GM18502 (cell line): ENCODE measurements around the gene DNAJC1.
"Not testable (repeated sequence)": the region's sequence is repeated elsewhere in the genome, so short reads cannot be mapped to it uniquely, and the experiment has no call there.

Source experiments
- ATAC-seq: cut with Tn5 transposase; IDR thresholded peaks from one replicate; pipeline ENCODE4 v1.9.1; 2021; ENCODE audit warnings: mild to moderate bottlenecking; ENCODE audit not compliant: unreplicated experiment, poor library complexity

The DNAJC1 gene

GRCh38 chr10:21843645-21844044 is 159.9 kb downstream of the DNAJC1 start:
- no peak for ATAC-seq

DNA sequence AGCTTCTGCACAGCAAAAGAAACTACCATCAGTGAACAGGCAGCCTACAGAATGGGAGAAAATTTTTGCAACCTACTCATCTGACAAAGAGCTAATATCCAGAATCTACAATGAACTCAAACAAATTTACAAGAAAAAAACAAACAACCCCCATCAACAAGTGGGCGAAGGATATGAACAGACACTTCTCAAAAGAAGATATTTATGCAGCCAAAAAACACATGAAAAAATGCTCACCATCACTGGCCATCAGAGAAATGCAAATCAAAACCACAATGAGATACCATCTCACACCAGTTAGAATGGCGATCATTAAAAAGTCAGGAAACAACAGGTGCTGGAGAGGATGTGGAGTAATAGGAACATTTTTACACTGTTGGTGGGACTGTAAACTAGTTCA is 162.3 kb downstream of the DNAJC1 start:
- ATAC-seq, result not testable (repeated sequence)

DNA sequence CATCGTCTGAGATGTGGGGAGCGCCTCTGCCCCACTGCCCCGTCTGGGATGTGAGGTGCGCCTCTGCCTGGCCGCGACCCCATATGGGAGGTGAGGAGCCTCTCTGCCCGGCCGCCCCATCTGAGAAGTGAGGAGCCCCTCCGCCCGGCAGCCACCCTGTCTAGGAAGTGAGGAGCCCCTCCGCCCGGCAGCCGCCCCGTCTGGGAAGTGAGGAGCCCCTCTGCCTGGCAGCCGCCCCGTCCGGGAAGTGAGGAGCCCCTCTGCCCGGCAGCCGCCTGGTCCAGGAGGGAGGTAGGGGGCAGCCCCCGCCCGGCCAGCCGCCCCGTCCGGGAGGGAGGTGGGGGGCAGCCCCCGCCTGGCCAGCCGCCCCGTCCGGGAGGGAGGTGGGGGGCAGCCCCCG is 166.0 kb downstream of the DNAJC1 start:
- ATAC-seq, result not testable (repeated sequence)

GRCh38 chr10:21834574-21834973 is 169.0 kb downstream of the DNAJC1 start:
- not testable (repeated sequence) for ATAC-seq

GRCh38 chr10:21832821-21833130 is 170.8 kb downstream of the DNAJC1 start:
- no peak for ATAC-seq

GRCh38 chr10:21831986-21832820 is 171.3 kb downstream of the DNAJC1 start:
- no peak for ATAC-seq

DNA sequence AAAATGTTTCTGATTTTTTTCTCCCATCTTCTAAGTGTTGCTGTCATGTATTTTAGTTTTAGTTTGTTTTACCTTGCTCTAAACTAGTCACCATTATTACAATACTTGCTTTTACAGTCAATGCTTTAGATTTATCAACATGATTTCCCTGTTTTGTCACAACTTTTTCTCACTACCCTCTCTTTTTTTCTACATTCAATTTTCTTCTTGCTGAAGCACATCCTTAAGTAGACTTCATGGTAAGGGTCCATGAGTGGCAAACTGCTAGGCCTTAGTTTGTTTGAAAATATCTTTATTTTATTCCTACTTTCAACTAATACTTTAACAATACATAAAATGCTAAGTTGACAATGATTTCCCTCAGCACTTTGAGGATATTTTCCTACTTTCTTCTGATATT is 173.5 kb downstream of the DNAJC1 start:
- no peak for ATAC-seq

GRCh38 chr10:21827308-21827707 is 176.2 kb downstream of the DNAJC1 start:
- ATAC-seq, result no peak

DNA sequence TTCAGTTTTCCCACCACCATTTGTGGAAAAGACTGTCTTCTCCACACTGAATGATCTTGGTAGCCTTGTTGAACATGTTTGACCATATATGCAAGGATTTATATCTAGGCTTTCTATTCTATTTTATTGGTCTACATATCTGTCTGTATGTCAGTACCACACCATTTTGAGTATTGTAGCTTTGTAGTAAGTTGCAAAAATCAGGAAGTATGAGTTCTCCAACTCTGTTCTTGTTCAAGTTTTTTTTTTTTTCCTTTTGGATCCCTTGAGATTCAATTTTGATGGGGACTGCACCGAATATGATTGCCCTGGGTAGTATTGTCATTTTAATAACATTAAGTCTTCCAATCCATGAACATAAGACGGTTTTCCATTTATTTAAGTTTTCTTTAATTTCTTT is 176.8 kb downstream of the DNAJC1 start:
- ATAC-seq, result no peak

GRCh38 chr10:21825345-21825744 is 178.2 kb downstream of the DNAJC1 start:
- ATAC-seq, result no peak

DNA sequence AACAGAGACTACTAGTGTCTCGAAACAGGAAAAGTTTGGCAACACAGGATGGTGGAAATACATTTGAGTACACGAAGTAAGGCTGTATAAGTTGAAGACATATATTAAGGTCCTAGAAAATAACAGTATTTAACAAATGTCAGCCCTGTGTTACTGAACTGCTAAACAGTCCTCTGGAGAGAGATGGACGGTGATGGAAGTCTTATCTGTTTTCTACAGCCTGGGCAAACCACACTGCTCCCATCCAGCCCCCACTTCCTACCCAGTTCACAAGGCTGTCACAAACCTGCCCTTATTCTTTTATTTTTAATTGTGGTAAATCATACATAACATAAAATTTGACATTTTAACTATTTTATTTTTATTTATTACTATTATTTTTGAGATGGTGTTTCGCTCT is 179.1 kb downstream of the DNAJC1 start:
- ATAC-seq, result no peak

- no peak for ATAC-seq
Measured at GRCh38 chr10:21823617-21824016, 179.9 kb downstream of the DNAJC1 start.

DNA sequence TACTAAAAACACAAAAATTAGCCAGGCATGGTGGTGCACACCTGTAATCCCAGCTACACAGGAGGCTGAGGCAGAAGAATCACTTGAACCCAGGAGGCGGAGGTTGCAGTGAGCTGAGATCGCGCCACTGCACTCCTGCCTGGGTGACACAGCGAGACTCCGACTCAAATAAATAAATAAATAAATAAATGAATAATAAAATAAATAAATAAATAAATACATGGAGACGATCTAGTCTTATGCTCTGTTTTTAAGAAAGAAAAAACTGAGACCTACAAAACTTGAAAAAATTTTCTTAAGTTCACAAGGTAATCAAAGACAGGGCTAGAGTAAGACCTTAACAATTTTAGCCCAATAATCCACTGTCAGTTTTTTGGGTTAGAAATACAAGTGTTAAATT is 181.3 kb downstream of the DNAJC1 start:
- not testable (repeated sequence) for ATAC-seq

- ATAC-seq, result no peak
Measured at GRCh38 chr10:21820952-21821351, 182.6 kb downstream of the DNAJC1 start.

DNA sequence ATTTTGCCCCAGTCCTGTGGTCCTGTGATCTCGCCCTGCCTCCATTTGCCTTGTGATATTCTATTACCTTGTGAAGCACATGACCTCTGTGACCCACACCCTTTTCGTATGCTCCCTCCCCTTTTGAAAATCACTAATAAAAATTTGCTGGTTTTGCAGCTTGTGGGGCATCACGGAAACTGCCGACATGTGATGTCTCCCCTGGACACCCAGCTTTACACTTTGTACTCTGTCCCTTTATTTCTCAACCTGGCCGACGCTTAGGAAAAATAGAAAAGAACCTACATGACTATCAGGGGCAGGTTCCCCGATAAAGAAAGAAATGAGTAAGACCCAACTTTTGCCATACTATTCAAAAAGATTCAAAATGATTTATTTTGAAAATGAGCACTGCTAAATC is 185.1 kb downstream of the DNAJC1 start:
- not testable (repeated sequence) for ATAC-seq

DNA sequence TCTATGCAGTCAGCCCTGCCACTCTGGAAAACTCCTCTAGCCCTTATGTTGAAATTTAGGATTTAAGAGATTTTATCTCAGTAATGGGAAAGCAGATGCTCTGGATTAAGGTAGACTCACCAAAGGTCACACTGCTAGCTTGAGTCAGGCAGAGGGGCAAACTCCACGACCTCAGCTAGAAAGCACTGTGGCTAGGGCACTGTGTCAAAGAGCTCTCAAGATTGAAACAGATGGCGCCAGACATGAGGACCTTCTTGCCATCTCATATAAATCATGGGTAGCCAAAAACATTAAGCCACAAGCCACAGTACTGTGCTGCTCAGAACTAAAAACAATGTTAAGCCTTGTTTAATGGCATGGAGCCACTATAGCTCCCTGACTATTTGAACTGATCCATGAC is 188.7 kb downstream of the DNAJC1 start:
- no peak for ATAC-seq

DNA sequence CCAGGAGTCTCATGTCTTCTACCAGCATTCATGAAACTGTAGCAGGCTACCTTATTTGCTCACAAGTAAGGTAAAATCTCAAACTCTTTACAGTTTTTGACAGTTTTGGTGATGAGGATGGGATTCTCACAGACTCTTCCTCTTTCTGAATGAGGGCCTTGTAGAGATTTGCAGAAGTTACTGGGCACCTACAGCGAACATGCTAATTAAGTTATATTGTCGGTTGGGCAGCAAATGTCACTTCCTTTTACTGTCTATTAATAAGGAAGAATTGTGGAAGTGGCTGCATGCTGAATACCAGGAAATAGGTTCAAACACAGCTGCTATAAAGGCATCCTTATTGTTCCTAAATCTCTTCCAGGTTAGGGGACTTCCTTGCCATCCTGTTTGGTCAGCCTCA is 189.6 kb downstream of the DNAJC1 start:
- ATAC-seq, result no peak

GRCh38 chr10:21811245-21811585 is 192.3 kb downstream of the DNAJC1 start:
- no peak for ATAC-seq

DNA sequence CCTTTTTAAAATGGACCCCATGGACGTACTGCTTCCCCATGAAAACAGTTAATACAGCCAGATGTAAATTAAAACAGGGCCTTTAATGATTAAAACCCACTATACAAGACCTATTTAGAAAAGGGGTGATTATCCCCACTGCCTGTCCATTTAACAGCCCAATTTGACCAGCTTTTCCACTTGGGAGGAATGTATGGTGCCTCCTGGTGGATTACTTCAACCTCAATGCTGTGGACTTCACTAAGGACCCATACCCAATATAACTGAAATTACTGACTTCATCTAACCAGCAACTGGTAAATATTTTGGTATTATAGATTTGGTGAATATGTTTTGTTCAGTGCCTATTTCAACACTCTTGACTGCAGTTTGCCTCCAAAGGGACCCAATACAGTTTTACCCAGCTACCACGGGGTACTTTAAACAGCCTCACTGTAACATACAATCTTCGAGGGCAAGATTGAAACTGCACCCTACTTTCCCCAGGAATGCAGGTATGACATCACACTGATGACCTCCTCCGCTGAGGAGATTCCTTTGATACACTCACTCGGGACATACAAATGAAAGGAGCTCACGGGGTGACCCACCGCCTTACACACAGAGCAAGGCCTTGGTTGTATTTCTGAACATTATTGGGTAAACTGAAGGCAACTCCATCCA is 192.8 kb downstream of the DNAJC1 start:
- no peak for ATAC-seq

GRCh38 chr10:21808550-21808949 is 195.0 kb downstream of the DNAJC1 start:
- ATAC-seq, result no peak

GRCh38 chr10:21807180-21807579 is 196.3 kb downstream of the DNAJC1 start:
- no peak for ATAC-seq

GRCh38 chr10:21803374-21803773 is 200.2 kb downstream of the DNAJC1 start:
- ATAC-seq, result no peak
